GM23338 (cell line): ENCODE measurements around the gene TMC1. TPM values are rescaled to one million over a fixed set of nuclear protein-coding genes. Genes with fewer than 3 reads are reported as not detected.

Source experiments
- ATAC-seq: fragments of 200-7000 bp; cut with Tn5 transposase; 3 replicates; pipeline ENCODE4 v1.9.1; 2020
- DNase-seq: peaks from one replicate; pipeline ENCODE4 v3.0.0-alpha.2; 2015; ENCODE audit warnings: low spot score
- H2AFZ ChIP-seq: fragments of 200-600 bp; sonication (generic); 2 replicates; pipeline ENCODE4 v1.8.0; 2016; ENCODE audit warnings: antibody characterized with exemption, mild to moderate bottlenecking, moderate library complexity
- H3F3A ChIP-seq: fragments of 200-600 bp; sonication (generic); replicated peaks from 2 replicates; pipeline ENCODE4 v1.8.0; 2017; ENCODE audit warnings: antibody characterized with exemption, mixed run types, low read depth
- H3K27ac ChIP-seq: fragments of 200-600 bp; sonication (generic); 2 replicates; pipeline ENCODE4 v1.6.1; 2016; ENCODE audit warnings: low read depth
- H3K27me3 ChIP-seq: fragments of 200-600 bp; sonication (generic); 2 replicates; pipeline ENCODE4 v1.8.0; 2016; ENCODE audit warnings: mild to moderate bottlenecking, mixed run types, moderate library complexity; ENCODE audit not compliant: insufficient read depth
- H3K36me3 ChIP-seq: fragments of 200-600 bp; sonication (generic); 2 replicates; pipeline ENCODE4 v1.8.0; 2016; ENCODE audit warnings: mild to moderate bottlenecking; ENCODE audit not compliant: insufficient read depth
- H3K4me1 ChIP-seq: fragments of 200-600 bp; sonication (generic); 2 replicates; pipeline ENCODE4 v1.8.0; 2016; ENCODE audit warnings: mild to moderate bottlenecking, moderate library complexity; ENCODE audit not compliant: insufficient read depth
- H3K4me2 ChIP-seq: fragments of 200-600 bp; sonication (generic); 2 replicates; pipeline ENCODE4 v1.7.1; 2017; ENCODE audit warnings: mixed run types
- H3K4me3 ChIP-seq: fragments of 200-600 bp; sonication (generic); 2 replicates; pipeline ENCODE4 v1.6.1; 2016; ENCODE audit warnings: mixed run types
- H3K79me2 ChIP-seq: fragments of 200-600 bp; sonication (generic); replicated peaks from 2 replicates; pipeline ENCODE4 v1.8.0; 2017; ENCODE audit warnings: mild to moderate bottlenecking; ENCODE audit not compliant: insufficient read depth
- H3K9me2 ChIP-seq: fragments of 200-600 bp; sonication (generic); 2 replicates; pipeline ENCODE4 v1.8.0; 2017; ENCODE audit not compliant: insufficient read depth
- H4K20me1 ChIP-seq: fragments of 200-600 bp; sonication (generic); replicated peaks from 2 replicates; pipeline ENCODE4 v1.8.0; 2017; ENCODE audit warnings: mild to moderate bottlenecking; ENCODE audit not compliant: insufficient read depth
- H3K27ac Mint-ChIP-seq: 2 replicates; pipeline ENCODE4 v1.8.0; 2020; ENCODE audit warnings: inconsistent platforms, mild to moderate bottlenecking, moderate library complexity, mixed read lengths
- H3K27me3 Mint-ChIP-seq: 3 replicates; pipeline ENCODE4 v1.8.0; 2022; ENCODE audit warnings: low read depth, mild to moderate bottlenecking, moderate library complexity, mixed read lengths, inconsistent platforms; ENCODE audit not compliant: insufficient read depth, poor library complexity
- H3K36me3 Mint-ChIP-seq: 3 replicates; pipeline ENCODE4 v1.8.0; 2021; ENCODE audit warnings: low read depth, mild to moderate bottlenecking, inconsistent platforms, moderate library complexity, mixed read lengths
- H3K4me1 Mint-ChIP-seq: 3 replicates; pipeline ENCODE4 v1.8.0; 2020; ENCODE audit warnings: mild to moderate bottlenecking, inconsistent platforms, mixed read lengths
- H3K4me3 Mint-ChIP-seq: 3 replicates; pipeline ENCODE4 v1.8.0; 2021; ENCODE audit warnings: moderate library complexity, mild to moderate bottlenecking, inconsistent platforms, mixed read lengths
- H3K9me3 Mint-ChIP-seq: 3 replicates; pipeline ENCODE4 v1.8.0; 2020; ENCODE audit warnings: moderate library complexity, mild to moderate bottlenecking, inconsistent platforms, mixed read lengths
- EZH2 ChIP-seq: fragments of 200-600 bp; sonication (generic); IDR thresholded peaks from one replicate; pipeline ENCODE4 v1.8.0; 2017; ENCODE audit warnings: antibody characterized with exemption, mild to moderate bottlenecking, low read depth; ENCODE audit not compliant: unreplicated experiment
- EZH2phosphoT487 ChIP-seq: fragments of 200-600 bp; sonication (generic); IDR thresholded peaks from one replicate; pipeline ENCODE4 v1.8.1; 2018; ENCODE audit warnings: antibody characterized with exemption; ENCODE audit not compliant: unreplicated experiment
- JUNB ChIP-seq: IDR thresholded peaks from one replicate; pipeline ENCODE4 v1.6.1; 2016; ENCODE audit warnings: antibody characterized with exemption; ENCODE audit not compliant: unreplicated experiment
- POLR2AphosphoS5 ChIP-seq: IDR thresholded peaks from 2 replicates; pipeline ENCODE4 v1.6.1; 2016; ENCODE audit warnings: antibody characterized with exemption, low read depth
- STAT1 ChIP-seq: IDR thresholded peaks from one replicate; pipeline ENCODE4 v1.6.1; 2016; ENCODE audit warnings: antibody characterized with exemption; ENCODE audit not compliant: unreplicated experiment
- ZNF114 ChIP-seq: fragments of 250-450 bp; sonication (Bioruptor Pico); IDR thresholded peaks from 2 replicates; pipeline ENCODE4 v1.5.0; 2020; ENCODE audit warnings: mild to moderate bottlenecking, moderate library complexity
- ZNF331 ChIP-seq: fragments of 250-450 bp; sonication (Bioruptor Pico); IDR thresholded peaks from 2 replicates; pipeline ENCODE4 v1.5.0; 2020; ENCODE audit warnings: low read depth, mild to moderate bottlenecking, moderate library complexity
- polyA plus RNA-seq: library from polyadenylated mRNA; unstranded; fragments of >200 nt; fragmentation: Nextera tagmentation; extraction: Ambion mirVana; gene quantifications from 2 replicates; pipeline ENCODE4 v1.2.1, GENCODE V29; 2016
- total RNA-seq: library from RNA; depleted of rRNA; stranded (reverse); fragments of >200 nt; shearing (Covaris generic); gene quantifications from 2 replicates; pipeline ENCODE4 v1.2.3, GENCODE V29; 2014
- TF ChIP-seq, protein P1 (sequence below): IDR thresholded peaks from 2 replicates; pipeline ENCODE4 v1.6.1; 2016; ENCODE audit warnings: antibody characterized with exemption
- TF ChIP-seq, protein P2 (sequence below): fragments of 250-450 bp; sonication (Bioruptor Pico); IDR thresholded peaks from 2 replicates; pipeline ENCODE4 v1.5.0; 2020; ENCODE audit warnings: mild to moderate bottlenecking, moderate library complexity
- TF ChIP-seq, protein P3 (sequence below): IDR thresholded peaks from one replicate; pipeline ENCODE4 v1.6.1; 2018; ENCODE audit warnings: antibody characterized with exemption; ENCODE audit not compliant: unreplicated experiment

Gene TMC1
- total and polyA plus RNA-seq, 2 experiments from 2014 or later, result 0.61 to 1.2 TPM

DNA sequence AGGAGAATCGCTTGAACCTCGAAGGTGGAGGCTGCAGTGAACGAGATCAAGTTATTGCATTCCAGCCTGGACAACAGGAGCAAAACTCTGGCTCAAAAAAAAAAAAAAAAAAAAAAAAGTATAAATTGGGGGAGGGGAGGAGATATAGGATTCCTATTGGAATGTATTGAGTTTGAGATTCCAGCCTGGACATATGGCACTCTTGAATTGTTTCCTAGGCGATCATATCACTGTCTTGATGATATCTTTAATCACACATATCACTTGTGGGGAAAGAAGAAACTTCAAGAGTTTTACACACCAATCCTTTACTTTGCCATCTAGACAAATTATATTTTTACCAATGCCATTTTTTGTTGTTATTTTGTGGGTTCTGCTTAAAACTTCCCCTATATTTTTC, 42.4 kb downstream of the TMC1 start:
- no peak for DNase-seq
- H3K36me3 ChIP-seq, result no peaks in the 10 kb centered on the region
- no peaks in the 10 kb centered on the region for H3K4me1 ChIP-seq
- no peaks in the 10 kb centered on the region for H3K79me2 ChIP-seq
- no peak overlapping the region for H3K4me3 ChIP-seq
- no peak for ATAC-seq
- Mint-ChIP-seq H3K36me3 (no peaks in the 10 kb centered on the region), H3K4me1 (no peaks in the 10 kb centered on the region), H3K27ac (no peak overlapping the region), H3K4me3 (no peak overlapping the region), H3K27me3 (no peaks in the 10 kb centered on the region), H3K9me3 (peaks cover 3% of the 10 kb centered on the region)
- no peaks in the 10 kb centered on the region for H3K9me2 ChIP-seq
- H3K27me3 ChIP-seq, result no peaks in the 10 kb centered on the region
- H4K20me1 ChIP-seq, result no peaks in the 10 kb centered on the region
- no peak for TF ChIP-seq EZH2phosphoT487
- no peak for TF ChIP-seq POLR2AphosphoS5
- TF ChIP-seq EZH2, result no peak
- H3K4me2 ChIP-seq, result no peak overlapping the region
- no peak overlapping the region for H2AFZ ChIP-seq
- H3F3A ChIP-seq, result no peaks in the 10 kb centered on the region
- H3K27ac ChIP-seq, result no peak overlapping the region

DNA sequence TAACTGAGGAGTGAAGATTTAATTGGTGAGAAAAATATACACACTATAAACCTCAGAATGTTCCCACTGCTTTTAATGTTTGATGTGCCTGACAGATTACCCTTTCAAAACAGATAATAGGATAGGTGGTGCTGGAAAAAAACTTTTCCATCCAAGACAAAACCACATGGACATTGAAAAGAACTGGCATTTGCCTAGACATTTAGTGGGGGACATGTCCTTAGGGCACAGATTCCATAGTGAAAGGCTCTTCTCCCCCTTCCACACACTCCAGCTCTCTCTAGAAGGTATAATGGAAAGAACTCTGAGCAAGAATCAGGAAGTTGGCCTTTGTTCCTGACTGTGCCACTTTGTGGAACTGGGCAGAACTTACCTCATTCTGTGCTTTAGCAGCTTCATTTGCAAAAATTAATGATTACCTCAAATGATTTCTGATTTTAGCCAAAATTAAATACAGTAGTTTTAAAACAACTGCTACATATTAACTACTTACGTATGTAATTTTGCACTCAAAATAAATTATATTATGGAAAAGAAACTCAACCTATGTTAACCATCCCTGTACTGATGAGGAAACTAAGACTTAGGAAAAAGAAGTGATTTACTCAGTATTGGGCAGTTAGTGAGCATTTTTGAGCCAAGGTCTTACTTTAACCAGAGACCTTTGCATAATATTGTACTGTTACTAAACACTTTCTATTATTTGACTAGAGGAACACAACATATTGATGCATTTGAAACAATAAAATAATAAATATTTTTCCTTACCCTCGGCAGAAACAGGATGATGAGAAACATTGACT, 43.3 kb downstream of the TMC1 start:
- Histone ChIP-seq H3K79me2 (no peaks in the 10 kb centered on the region), H3K4me2 (no peak overlapping the region), H3K27ac (no peak overlapping the region), H3K27me3 (no peaks in the 10 kb centered on the region), H2AFZ (no peak overlapping the region), H3F3A (no peaks in the 10 kb centered on the region), H4K20me1 (no peaks in the 10 kb centered on the region), H3K9me2 (no peaks in the 10 kb centered on the region; the same call in 1 of the 2 replicates), H3K4me3 (no peak overlapping the region), H3K4me1 (no peaks in the 10 kb centered on the region), H3K36me3 (no peaks in the 10 kb centered on the region)
- peaks cover 3% of the 10 kb centered on the region for H3K9me3 Mint-ChIP-seq
- peaks cover 2% of the 10 kb centered on the region for H3K27me3 Mint-ChIP-seq
- no peak overlapping the region for H3K27ac Mint-ChIP-seq
- no peaks in the 10 kb centered on the region for H3K36me3 Mint-ChIP-seq
- H3K4me1 Mint-ChIP-seq, result no peaks in the 10 kb centered on the region; the same call in 2 of the 3 replicates
- H3K4me3 Mint-ChIP-seq, result no peak overlapping the region
- no peak for ATAC-seq
- DNase-seq, result no peak
- TF ChIP-seq, protein P1, sequence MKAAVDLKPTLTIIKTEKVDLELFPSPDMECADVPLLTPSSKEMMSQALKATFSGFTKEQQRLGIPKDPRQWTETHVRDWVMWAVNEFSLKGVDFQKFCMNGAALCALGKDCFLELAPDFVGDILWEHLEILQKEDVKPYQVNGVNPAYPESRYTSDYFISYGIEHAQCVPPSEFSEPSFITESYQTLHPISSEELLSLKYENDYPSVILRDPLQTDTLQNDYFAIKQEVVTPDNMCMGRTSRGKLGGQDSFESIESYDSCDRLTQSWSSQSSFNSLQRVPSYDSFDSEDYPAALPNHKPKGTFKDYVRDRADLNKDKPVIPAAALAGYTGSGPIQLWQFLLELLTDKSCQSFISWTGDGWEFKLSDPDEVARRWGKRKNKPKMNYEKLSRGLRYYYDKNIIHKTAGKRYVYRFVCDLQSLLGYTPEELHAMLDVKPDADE, result no peak
- TF ChIP-seq, protein P2, sequence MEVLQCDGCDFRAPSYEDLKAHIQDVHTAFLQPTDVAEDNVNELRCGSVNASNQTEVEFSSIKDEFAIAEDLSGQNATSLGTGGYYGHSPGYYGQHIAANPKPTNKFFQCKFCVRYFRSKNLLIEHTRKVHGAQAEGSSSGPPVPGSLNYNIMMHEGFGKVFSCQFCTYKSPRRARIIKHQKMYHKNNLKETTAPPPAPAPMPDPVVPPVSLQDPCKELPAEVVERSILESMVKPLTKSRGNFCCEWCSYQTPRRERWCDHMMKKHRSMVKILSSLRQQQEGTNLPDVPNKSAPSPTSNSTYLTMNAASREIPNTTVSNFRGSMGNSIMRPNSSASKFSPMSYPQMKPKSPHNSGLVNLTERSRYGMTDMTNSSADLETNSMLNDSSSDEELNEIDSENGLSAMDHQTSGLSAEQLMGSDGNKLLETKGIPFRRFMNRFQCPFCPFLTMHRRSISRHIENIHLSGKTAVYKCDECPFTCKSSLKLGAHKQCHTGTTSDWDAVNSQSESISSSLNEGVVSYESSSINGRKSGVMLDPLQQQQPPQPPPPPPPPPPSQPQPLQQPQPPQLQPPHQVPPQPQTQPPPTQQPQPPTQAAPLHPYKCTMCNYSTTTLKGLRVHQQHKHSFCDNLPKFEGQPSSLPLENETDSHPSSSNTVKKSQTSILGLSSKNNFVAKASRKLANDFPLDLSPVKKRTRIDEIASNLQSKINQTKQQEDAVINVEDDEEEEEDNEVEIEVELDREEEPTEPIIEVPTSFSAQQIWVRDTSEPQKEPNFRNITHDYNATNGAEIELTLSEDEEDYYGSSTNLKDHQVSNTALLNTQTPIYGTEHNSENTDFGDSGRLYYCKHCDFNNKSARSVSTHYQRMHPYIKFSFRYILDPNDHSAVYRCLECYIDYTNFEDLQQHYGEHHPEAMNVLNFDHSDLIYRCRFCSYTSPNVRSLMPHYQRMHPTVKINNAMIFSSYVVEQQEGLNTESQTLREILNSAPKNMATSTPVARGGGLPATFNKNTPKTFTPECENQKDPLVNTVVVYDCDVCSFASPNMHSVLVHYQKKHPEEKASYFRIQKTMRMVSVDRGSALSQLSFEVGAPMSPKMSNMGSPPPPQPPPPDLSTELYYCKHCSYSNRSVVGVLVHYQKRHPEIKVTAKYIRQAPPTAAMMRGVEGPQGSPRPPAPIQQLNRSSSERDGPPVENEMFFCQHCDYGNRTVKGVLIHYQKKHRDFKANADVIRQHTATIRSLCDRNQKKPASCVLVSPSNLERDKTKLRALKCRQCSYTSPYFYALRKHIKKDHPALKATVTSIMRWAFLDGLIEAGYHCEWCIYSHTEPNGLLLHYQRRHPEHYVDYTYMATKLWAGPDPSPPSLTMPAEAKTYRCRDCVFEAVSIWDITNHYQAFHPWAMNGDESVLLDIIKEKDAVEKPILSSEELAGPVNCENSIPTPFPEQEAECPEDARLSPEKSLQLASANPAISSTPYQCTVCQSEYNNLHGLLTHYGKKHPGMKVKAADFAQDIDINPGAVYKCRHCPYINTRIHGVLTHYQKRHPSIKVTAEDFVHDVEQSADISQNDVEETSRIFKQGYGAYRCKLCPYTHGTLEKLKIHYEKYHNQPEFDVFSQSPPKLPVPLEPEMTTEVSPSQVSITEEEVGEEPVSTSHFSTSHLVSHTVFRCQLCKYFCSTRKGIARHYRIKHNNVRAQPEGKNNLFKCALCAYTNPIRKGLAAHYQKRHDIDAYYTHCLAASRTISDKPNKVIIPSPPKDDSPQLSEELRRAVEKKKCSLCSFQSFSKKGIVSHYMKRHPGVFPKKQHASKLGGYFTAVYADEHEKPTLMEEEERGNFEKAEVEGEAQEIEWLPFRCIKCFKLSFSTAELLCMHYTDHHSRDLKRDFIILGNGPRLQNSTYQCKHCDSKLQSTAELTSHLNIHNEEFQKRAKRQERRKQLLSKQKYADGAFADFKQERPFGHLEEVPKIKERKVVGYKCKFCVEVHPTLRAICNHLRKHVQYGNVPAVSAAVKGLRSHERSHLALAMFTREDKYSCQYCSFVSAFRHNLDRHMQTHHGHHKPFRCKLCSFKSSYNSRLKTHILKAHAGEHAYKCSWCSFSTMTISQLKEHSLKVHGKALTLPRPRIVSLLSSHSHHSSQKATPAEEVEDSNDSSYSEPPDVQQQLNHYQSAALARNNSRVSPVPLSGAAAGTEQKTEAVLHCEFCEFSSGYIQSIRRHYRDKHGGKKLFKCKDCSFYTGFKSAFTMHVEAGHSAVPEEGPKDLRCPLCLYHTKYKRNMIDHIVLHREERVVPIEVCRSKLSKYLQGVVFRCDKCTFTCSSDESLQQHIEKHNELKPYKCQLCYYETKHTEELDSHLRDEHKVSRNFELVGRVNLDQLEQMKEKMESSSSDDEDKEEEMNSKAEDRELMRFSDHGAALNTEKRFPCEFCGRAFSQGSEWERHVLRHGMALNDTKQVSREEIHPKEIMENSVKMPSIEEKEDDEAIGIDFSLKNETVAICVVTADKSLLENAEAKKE (CRISPR knock-in tag), result no peak
- TF ChIP-seq EZH2phosphoT487 (no peak), STAT1 (no peak), POLR2AphosphoS5 (no peak), ZNF331 (CRISPR knock-in tag) (no peak), JUNB (no peak), EZH2 (no peak), ZNF114 (CRISPR knock-in tag) (no peak)
- TF ChIP-seq, protein P3, sequence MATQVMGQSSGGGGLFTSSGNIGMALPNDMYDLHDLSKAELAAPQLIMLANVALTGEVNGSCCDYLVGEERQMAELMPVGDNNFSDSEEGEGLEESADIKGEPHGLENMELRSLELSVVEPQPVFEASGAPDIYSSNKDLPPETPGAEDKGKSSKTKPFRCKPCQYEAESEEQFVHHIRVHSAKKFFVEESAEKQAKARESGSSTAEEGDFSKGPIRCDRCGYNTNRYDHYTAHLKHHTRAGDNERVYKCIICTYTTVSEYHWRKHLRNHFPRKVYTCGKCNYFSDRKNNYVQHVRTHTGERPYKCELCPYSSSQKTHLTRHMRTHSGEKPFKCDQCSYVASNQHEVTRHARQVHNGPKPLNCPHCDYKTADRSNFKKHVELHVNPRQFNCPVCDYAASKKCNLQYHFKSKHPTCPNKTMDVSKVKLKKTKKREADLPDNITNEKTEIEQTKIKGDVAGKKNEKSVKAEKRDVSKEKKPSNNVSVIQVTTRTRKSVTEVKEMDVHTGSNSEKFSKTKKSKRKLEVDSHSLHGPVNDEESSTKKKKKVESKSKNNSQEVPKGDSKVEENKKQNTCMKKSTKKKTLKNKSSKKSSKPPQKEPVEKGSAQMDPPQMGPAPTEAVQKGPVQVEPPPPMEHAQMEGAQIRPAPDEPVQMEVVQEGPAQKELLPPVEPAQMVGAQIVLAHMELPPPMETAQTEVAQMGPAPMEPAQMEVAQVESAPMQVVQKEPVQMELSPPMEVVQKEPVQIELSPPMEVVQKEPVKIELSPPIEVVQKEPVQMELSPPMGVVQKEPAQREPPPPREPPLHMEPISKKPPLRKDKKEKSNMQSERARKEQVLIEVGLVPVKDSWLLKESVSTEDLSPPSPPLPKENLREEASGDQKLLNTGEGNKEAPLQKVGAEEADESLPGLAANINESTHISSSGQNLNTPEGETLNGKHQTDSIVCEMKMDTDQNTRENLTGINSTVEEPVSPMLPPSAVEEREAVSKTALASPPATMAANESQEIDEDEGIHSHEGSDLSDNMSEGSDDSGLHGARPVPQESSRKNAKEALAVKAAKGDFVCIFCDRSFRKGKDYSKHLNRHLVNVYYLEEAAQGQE, result no peak
